GM12878 (cell line): ENCODE data around the gene PRKG1. TPM values are rescaled to one million over a fixed set of nuclear protein-coding genes. Genes with fewer than 3 reads are reported as not detected.

Experiments used
- CHD2 ChIP-seq: IDR thresholded peaks from 2 replicates; pipeline ENCODE4 v1.6.1; 2011; ENCODE audit warnings: low read depth, low read length, improper control_type of control experiment, borderline replicate concordance
- FOXM1 ChIP-seq: IDR thresholded peaks from 2 replicates; pipeline ENCODE4 v1.6.1; 2012; ENCODE audit warnings: low read depth, mild to moderate bottlenecking, inconsistent platforms, low read length, moderate library complexity
- JUNB ChIP-seq: IDR thresholded peaks from 2 replicates; pipeline ENCODE4 v1.6.1; 2016; ENCODE audit warnings: antibody characterized with exemption, mild to moderate bottlenecking
- MEF2B ChIP-seq: fragments of 450-650 bp; IDR thresholded peaks from 2 replicates; pipeline ENCODE4 v1.6.1; 2018; ENCODE audit warnings: mild to moderate bottlenecking, moderate library complexity; ENCODE audit not compliant: partially characterized antibody, poor library complexity, severe bottlenecking
- NFIC ChIP-seq: IDR thresholded peaks from 2 replicates; pipeline ENCODE4 v1.6.1; 2012; ENCODE audit warnings: low read depth, mild to moderate bottlenecking, inconsistent platforms, low read length, moderate library complexity
- NFXL1 ChIP-seq: fragments of 450-650 bp; IDR thresholded peaks from 2 replicates; pipeline ENCODE4 v1.6.1; 2017; ENCODE audit warnings: antibody characterized with exemption, mild to moderate bottlenecking, borderline replicate concordance
- NFYB ChIP-seq: IDR thresholded peaks from 2 replicates; pipeline ENCODE4 v1.6.1; 2011; ENCODE audit warnings: low read depth, mild to moderate bottlenecking, low read length, improper control_type of control experiment, moderate library complexity; ENCODE audit not compliant: insufficient read depth
- POLR2AphosphoS2 ChIP-seq: IDR thresholded peaks from 2 replicates; pipeline ENCODE4 v1.6.1; 2011; ENCODE audit warnings: low read depth, mild to moderate bottlenecking, low read length, improper control_type of control experiment, moderate library complexity
- RAD21 ChIP-seq: IDR thresholded peaks from 2 replicates; pipeline ENCODE4 v1.6.1; 2011; ENCODE audit warnings: mild to moderate bottlenecking, low read depth, low read length, moderate library complexity; ENCODE audit not compliant: insufficient read depth
- RAD51 ChIP-seq: fragments of 450-650 bp; IDR thresholded peaks from 2 replicates; pipeline ENCODE4 v1.6.1; 2016; ENCODE audit warnings: moderate library complexity, mild to moderate bottlenecking, inconsistent platforms
- SP1 ChIP-seq: IDR thresholded peaks from one replicate; pipeline ENCODE4 v1.6.1; 2011; ENCODE audit warnings: low read depth, low read length
- TCF12 ChIP-seq: IDR thresholded peaks from 2 replicates; pipeline ENCODE4 v1.6.1; 2011; ENCODE audit warnings: low read depth, mild to moderate bottlenecking, low read length
- ZNF622 ChIP-seq: fragments of 450-650 bp; IDR thresholded peaks from 2 replicates; pipeline ENCODE4 v1.6.1; 2017; ENCODE audit warnings: mild to moderate bottlenecking, inconsistent platforms
- polyA plus RNA-seq, 11 experiments: library from polyadenylated mRNA; depleted of rRNA in 4 of 11; unstranded in 6 of 11; stranded (reverse) in 5 of 11; fragments of >200 nt; fragmentation: Nextera tagmentation in 4 of 11; fragmentation: Illumina TruSeq in 1 of 11; extraction: Ambion mirVana in 4 of 11; extraction: Trizol in 1 of 11; gene quantifications; 1 replicate in 1 of 11; 2 replicates in 10 of 11; pipeline versions ENCODE4 v1.2.1 to v1.2.3, GENCODE V29; 2011 to 2016; ENCODE audit warnings: inconsistent platforms in 2 of 11, missing spikeins in 2 of 11, low read depth in 1 of 11
- total RNA-seq, 4 experiments: library from RNA; depleted of rRNA in 3 of 4; stranded (reverse); fragments of >200 nt in 3 of 4; fragmentation: Illumina TruSeq in 1 of 4; extraction: Trizol in 1 of 4; gene quantifications; 2 replicates each; pipeline versions ENCODE4 v1.2.1 to v1.2.3, GENCODE V29; 2013 to 2021
- TF ChIP-seq, protein P1 (sequence below), 3 experiments: IDR thresholded peaks in 2 of 3; conservative IDR thresholded peaks in 1 of 3; 2 replicates each; pipeline ENCODE4 v1.5.1; 2011; ENCODE audit warnings: low read depth in 3 of 3, low read length in 3 of 3, mild to moderate bottlenecking in 3 of 3, control low read depth in 2 of 3, moderate library complexity in 2 of 3, inconsistent platforms in 1 of 3, mixed read lengths in 1 of 3; ENCODE audit not compliant: control insufficient read depth in 2 of 3, insufficient read depth in 1 of 3; ENCODE audit errors: extremely low read depth in 1 of 3
- TF ChIP-seq, protein P2 (sequence below): fragments of 450-650 bp; IDR thresholded peaks from 2 replicates; pipeline ENCODE4 v1.6.1; 2017; ENCODE audit warnings: mild to moderate bottlenecking, moderate library complexity

PRKG1 gene
- total and polyA plus RNA-seq, 10 of the 15 experiments (the other 5 are each of a cell fraction or from before 2014, with no cell fraction given): 0.04 to 0.05 TPM; not detected in 8

DNA sequence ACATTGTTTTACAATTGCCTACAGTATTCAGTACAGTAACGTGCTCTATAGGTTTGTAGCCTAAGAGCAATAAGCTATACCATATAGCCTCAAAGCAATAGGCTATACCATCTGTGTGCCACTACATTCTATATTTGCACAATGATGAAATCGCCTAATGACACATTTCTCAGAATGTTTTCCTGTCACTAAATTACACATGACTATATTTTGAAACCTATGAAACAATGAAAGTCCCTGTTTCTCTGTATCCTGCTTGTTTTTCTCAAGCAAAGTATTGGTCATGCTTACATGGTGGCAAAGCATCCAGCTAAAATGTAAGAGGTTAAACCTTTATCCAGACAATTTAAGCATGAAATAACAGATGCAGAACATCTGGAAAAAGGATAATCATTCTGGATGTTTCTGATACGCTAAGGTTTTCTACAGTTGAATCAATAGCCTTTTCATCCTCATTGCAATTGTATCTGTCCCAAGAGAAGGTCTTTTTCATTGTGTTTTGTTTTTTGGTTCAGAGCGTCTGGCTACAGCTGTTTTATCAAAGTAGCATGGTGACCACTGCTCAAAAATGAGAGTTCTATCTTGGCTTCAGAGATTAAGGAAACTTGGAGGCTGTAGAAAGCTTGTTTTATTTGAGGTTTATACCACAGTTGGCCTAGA lies 543.4 kb downstream of the PRKG1 start (continued):
- TF ChIP-seq TCF12 (no peak), NFXL1 (no peak), RAD51 (no peak), JUNB (peak; percentile 78), FOXM1 (peak; percentile 60; the same call in 1 of the 2 replicates), MEF2B (no peak), RAD21 (no peak), POLR2AphosphoS2 (no peak), CHD2 (no peak), NFYB (no peak), SP1 (no peak), ZNF622 (no peak), NFIC (peak; percentile 77; the same call in 1 of the 2 replicates)
- TF ChIP-seq, protein P1, sequence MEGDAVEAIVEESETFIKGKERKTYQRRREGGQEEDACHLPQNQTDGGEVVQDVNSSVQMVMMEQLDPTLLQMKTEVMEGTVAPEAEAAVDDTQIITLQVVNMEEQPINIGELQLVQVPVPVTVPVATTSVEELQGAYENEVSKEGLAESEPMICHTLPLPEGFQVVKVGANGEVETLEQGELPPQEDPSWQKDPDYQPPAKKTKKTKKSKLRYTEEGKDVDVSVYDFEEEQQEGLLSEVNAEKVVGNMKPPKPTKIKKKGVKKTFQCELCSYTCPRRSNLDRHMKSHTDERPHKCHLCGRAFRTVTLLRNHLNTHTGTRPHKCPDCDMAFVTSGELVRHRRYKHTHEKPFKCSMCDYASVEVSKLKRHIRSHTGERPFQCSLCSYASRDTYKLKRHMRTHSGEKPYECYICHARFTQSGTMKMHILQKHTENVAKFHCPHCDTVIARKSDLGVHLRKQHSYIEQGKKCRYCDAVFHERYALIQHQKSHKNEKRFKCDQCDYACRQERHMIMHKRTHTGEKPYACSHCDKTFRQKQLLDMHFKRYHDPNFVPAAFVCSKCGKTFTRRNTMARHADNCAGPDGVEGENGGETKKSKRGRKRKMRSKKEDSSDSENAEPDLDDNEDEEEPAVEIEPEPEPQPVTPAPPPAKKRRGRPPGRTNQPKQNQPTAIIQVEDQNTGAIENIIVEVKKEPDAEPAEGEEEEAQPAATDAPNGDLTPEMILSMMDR (IDR thresholded peaks at IDR 0.05 in 2 of 3, conservative IDR thresholded peaks at IDR 0.05 in 1 of 3; ENCODE audit: control insufficient read depth in 2 of 3, extremely low read depth in 1 of 3, insufficient read depth in 1 of 3, low read depth in 3 of 3, low read length in 3 of 3): no peak
- TF ChIP-seq, protein P2, sequence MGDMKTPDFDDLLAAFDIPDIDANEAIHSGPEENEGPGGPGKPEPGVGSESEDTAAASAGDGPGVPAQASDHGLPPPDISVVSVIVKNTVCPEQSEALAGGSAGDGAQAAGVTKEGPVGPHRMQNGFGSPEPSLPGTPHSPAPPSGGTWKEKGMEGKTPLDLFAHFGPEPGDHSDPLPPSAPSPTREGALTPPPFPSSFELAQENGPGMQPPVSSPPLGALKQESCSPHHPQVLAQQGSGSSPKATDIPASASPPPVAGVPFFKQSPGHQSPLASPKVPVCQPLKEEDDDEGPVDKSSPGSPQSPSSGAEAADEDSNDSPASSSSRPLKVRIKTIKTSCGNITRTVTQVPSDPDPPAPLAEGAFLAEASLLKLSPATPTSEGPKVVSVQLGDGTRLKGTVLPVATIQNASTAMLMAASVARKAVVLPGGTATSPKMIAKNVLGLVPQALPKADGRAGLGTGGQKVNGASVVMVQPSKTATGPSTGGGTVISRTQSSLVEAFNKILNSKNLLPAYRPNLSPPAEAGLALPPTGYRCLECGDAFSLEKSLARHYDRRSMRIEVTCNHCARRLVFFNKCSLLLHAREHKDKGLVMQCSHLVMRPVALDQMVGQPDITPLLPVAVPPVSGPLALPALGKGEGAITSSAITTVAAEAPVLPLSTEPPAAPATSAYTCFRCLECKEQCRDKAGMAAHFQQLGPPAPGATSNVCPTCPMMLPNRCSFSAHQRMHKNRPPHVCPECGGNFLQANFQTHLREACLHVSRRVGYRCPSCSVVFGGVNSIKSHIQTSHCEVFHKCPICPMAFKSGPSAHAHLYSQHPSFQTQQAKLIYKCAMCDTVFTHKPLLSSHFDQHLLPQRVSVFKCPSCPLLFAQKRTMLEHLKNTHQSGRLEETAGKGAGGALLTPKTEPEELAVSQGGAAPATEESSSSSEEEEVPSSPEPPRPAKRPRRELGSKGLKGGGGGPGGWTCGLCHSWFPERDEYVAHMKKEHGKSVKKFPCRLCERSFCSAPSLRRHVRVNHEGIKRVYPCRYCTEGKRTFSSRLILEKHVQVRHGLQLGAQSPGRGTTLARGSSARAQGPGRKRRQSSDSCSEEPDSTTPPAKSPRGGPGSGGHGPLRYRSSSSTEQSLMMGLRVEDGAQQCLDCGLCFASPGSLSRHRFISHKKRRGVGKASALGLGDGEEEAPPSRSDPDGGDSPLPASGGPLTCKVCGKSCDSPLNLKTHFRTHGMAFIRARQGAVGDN: no peak
